Coronary artery (tissue), 2 donors: ENCODE data around the gene RASL11B.
A peak's percentile ranks its signal among the peaks of the same experiment; 100 is the strongest.

Source experiments
- DNase-seq: peaks from one replicate; pipeline ENCODE4 v3.0.0-alpha.2; 2017; ENCODE audit warnings: low spot score
- H3K27ac ChIP-seq, 2 donors: fragments of 200-600 bp; sonication (generic); one replicate each; pipeline ENCODE4 v1.5.1; 2016 to 2019
- H3K4me3 ChIP-seq: fragments of 200-600 bp; sonication (generic); 2 replicates; pipeline ENCODE4 v1.5.1; 2016; ENCODE audit warnings: mild to moderate bottlenecking, moderate library complexity
- TF ChIP-seq, protein P1 (sequence below): fragments of 200-600 bp; sonication (generic); IDR thresholded peaks from one replicate; pipeline ENCODE4 v1.5.1; 2019; ENCODE audit warnings: antibody characterized with exemption

Gene RASL11B

DNA sequence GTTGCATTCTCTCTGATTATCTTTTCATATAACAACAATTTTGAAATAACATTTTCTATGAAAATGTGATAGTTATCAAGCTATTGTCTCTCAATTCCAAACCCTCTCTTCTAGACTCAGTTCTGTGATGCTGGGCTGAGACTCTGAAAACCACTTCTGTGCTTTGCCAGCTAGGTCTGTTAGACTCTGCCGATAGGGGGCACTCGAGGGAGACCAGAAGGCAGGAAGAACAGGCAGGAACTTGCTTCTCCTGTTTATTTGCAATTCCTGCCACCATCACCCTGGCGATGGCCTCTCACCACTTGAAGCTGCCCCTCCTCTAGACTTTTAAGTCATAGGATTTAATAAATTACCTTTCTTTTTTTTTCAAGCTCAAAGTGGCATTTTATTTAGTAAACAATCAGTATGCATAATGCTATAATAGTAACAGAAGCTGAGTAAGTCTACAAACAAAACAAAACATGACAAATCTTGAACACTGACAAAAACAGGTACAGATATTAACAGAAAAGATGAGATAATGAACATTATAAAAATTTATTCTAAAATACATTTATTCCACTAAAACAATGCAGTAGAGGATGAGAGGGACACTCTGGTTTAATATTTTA is 49.7 kb downstream of the RASL11B start:
- no peak overlapping the region for H3K4me3 ChIP-seq
- DNase-seq, result no peak
- TF ChIP-seq, protein P1, sequence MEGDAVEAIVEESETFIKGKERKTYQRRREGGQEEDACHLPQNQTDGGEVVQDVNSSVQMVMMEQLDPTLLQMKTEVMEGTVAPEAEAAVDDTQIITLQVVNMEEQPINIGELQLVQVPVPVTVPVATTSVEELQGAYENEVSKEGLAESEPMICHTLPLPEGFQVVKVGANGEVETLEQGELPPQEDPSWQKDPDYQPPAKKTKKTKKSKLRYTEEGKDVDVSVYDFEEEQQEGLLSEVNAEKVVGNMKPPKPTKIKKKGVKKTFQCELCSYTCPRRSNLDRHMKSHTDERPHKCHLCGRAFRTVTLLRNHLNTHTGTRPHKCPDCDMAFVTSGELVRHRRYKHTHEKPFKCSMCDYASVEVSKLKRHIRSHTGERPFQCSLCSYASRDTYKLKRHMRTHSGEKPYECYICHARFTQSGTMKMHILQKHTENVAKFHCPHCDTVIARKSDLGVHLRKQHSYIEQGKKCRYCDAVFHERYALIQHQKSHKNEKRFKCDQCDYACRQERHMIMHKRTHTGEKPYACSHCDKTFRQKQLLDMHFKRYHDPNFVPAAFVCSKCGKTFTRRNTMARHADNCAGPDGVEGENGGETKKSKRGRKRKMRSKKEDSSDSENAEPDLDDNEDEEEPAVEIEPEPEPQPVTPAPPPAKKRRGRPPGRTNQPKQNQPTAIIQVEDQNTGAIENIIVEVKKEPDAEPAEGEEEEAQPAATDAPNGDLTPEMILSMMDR, result no peak
- H3K27ac ChIP-seq, result no peak overlapping the region

DNA sequence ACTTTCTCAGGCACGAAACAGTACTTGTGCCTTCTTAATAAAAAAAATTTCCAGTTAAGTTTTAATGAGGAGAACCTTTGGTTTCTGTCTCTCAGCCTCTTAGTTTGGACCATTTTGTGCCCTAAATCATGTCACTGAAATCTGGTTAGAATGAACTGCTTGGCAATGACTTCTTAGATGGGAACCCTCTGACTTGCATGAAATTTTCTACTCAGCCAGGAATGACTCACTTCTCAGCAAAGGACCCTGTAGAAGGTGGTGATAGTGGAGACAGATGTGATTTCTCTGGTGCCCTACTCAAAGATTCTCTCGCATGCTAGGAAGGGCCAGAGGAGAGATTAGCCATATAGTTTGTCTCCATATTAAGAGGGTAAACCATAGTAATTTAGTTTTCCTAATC is 50.5 kb downstream of the RASL11B start:
- TF ChIP-seq, protein P1, result no peak
- DNase-seq, result no peak
- Histone ChIP-seq H3K27ac (peak overlapping the region in 1 of 2 donors; percentile 14), H3K4me3 (no peak overlapping the region)

DNA sequence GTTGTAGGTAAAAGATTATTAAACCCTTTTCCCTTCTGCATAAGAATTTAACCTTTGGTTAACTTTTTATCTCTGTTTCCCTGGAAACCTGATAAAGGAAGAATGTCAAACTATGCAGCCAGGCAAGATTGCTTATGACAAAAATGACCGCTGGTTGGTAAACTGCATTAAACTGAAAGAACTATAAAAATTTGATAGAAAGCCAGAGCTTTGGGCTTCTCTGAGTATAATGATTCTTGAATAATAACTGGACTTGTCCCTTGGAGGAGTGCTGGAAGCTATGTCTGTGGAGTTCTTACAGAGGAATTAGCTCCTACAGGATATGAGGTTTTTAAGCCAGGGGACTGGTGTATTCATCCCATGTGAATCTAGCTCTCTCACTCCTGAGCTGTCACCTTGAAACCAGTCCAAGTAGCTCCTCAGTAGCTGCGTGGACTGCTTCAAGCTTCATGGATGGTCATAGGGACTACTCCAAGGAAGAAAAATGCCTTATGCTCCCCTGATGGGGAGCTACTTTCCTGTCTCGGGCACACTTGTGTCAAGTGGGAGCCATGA is 52.0 kb downstream of the RASL11B start:
- TF ChIP-seq, protein P1, result no peak
- DNase-seq, result no peak
- peak overlapping the region in 1 of 2 donors; percentile 59 for H3K27ac ChIP-seq
- H3K4me3 ChIP-seq, result no peak overlapping the region

DNA sequence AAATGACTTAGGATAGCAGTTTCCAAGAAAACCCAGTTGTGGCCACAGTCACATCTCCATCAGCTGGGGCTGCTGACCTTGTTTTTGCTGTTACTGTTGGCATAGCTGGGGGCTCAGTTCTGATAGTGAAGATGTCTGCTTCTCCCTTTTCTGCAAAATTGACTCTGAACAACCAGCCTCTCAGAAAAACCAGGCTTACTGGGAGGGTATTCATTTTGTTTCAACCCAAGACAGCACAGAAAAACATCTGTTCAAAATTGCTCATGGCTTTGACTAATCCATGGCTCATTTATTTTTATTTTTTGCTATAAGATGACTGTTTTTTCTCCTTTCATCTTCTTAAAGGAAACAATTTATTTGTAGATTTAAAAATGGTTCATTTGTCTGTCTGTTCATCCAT is 53.1 kb downstream of the RASL11B start:
- TF ChIP-seq, protein P1, result no peak
- no peak overlapping the region for H3K27ac ChIP-seq
- DNase-seq, result no peak
- H3K4me3 ChIP-seq, result no peak overlapping the region

DNA sequence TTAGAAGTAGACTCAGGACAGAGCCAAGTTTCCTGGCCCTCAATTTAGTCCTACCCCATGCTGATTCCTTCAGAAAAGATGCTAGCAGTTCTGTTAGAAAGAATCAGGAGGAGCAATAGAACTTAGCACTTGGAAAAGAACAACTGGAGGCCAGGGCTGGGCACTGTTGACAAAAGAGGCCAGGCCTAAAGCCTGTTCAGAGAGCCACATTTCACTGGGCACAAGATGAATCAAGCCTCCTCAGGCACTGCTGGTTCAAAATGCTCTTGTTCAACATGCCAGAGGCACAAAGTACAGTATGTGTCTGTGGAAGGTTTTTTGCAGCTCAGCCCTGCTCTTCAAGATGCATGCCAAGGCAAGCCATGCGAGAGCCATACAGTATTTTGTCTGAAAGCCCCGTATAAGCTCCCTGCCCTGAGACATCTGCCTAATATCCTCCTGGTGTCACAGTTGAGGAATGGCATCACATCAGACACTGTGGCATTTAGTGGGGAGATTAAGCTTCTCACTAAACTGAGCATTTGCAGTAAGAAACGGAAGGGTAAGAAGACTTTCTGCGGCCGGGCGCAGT is 53.7 kb downstream of the RASL11B start:
- no peak for DNase-seq
- Histone ChIP-seq H3K4me3 (no peak overlapping the region), H3K27ac (no peak overlapping the region)
- TF ChIP-seq, protein P1, result no peak
